HAP-1 (cell line): Measurements from ENCODE around the gene PYGO1.

Source experiments
- DNase-seq, 2 experiments: peaks; one replicate each; pipeline ENCODE4 v3.0.0-alpha.2; 2016 to 2020; ENCODE audit warnings: low spot score in 2 of 2
- H3K27me3 ChIP-seq: fragments of 250-450 bp; sonication (Bioruptor Pico); 2 replicates; pipeline ENCODE4 v1.5.1; 2020; ENCODE audit warnings: low read depth, mild to moderate bottlenecking, moderate library complexity
- H3K36me3 ChIP-seq: fragments of 250-450 bp; sonication (Bioruptor Pico); replicated peaks from 2 replicates; pipeline ENCODE4 v1.5.1; 2020; ENCODE audit warnings: mild to moderate bottlenecking
- H3K4me1 ChIP-seq: fragments of 250-450 bp; sonication (Bioruptor Pico); 2 replicates; pipeline ENCODE4 v1.5.1; 2020; ENCODE audit warnings: mild to moderate bottlenecking
- H3K4me3 ChIP-seq: fragments of 250-450 bp; sonication (Bioruptor Pico); 2 replicates; pipeline ENCODE4 v1.5.1; 2020; ENCODE audit warnings: mild to moderate bottlenecking, moderate library complexity
- H3K9me3 ChIP-seq: fragments of 250-450 bp; sonication (Bioruptor Pico); 2 replicates; pipeline ENCODE4 v1.5.1; 2020; ENCODE audit warnings: mild to moderate bottlenecking, moderate library complexity
- in situ Hi-C: fragments of 300-500 bp; cut with MboI; formaldehyde crosslinking; loops from 3 replicates; pipeline ENCODE4 v1.14.3; 2020; ENCODE audit warnings: low sequenced_read_pairs, inconsistent platforms, mixed read lengths

Gene PYGO1

DNA sequence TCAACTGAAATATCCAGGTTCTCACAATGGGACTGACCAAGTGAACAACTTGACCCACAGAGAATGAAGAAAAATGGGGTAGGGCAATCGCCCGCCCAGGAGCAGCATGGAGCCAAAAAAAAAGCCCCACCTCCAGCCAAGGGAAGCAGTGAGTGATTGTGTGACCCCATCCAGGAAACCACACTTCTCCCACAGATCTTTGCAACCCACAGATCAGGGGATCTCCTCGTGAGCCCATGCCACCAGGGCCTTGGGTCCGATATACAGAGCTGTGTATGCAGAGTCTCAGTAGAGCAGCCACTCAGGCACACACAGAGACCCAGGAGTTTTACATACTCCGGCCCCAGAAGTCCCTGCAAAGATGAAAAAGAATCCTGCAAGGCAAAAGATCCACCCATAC lies 35.7 kb downstream of the PYGO1 start:
- no peaks in the 10 kb centered on the region for H3K4me1 ChIP-seq
- in situ Hi-C loops = no loop called here
- H3K36me3 ChIP-seq = no peaks in the 10 kb centered on the region
- no peak overlapping the region for H3K4me3 ChIP-seq
- H3K27me3 ChIP-seq = no peaks in the 10 kb centered on the region
- DNase-seq = no peak
- H3K9me3 ChIP-seq = peaks cover 10% of the 10 kb centered on the region; the same call in 1 of the 2 replicates

DNA sequence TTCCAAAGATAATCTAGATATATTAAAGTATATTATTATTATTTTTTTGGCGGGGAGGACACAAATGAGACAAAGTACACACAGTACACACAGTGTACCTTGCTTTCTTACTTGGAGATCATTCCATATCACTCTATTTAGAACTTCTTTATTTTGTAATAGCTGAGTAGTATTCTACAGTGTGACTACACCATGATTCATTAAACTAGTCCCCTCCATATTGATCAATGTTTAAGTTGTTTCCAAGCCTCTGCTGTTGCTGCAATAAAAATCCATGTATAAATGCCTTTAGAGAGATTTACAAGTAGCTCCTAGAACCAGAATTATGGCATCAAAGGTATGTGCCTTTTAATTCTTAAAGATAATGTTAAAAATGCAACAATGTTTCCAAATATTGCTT lies 38.8 kb downstream of the PYGO1 start:
- in situ Hi-C loops = no loop called here
- H3K4me1 ChIP-seq = no peaks in the 10 kb centered on the region
- no peak overlapping the region for H3K4me3 ChIP-seq
- no peak for DNase-seq
- no peaks in the 10 kb centered on the region for H3K9me3 ChIP-seq
- H3K27me3 ChIP-seq = no peaks in the 10 kb centered on the region
- no peaks in the 10 kb centered on the region for H3K36me3 ChIP-seq

DNA sequence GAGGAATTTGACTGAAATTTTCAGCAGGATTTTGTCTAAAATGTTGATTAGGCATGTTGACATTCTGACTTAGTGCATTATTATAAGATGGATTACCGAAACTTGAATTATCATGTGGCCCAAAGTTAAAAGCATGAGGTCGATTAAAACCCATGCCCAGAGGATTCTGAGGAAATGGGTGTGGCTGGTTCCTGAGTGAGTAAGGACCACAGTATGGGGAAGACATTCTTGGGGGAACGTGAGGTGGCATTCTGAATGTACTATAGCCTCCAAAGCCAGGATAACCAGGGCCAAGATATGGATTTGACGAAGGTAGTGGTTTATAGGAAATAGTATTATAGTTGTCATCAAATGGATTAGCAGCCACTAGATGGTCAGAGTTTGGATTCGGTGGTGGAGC lies 41.4 kb downstream of the PYGO1 start:
- Histone ChIP-seq H3K36me3 (no peaks in the 10 kb centered on the region), H3K27me3 (no peaks in the 10 kb centered on the region), H3K4me1 (no peaks in the 10 kb centered on the region; the same call in 1 of the 2 replicates), H3K4me3 (no peak overlapping the region), H3K9me3 (no peaks in the 10 kb centered on the region)
- in situ Hi-C loops = no loop called here
- no peak for DNase-seq

DNA sequence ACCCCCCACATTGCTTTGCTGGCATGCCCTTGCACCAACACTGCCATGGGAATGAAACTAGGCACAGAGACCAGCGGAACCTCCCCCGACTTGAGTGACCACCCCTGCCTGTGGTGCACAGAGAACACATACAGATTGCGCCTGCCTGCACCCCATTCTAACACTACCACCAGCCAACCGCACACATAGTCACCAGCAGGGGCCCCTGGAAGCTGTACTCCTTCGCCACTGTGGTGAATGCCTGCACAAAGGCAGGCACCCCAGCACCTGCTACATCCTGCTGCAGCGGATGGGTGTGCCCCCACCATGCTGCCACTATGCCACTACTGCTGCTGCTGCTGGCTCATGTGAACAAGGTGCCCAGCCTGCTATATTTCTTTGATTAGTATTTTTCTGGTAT lies 52.7 kb downstream of the PYGO1 start:
- no peak for DNase-seq
- in situ Hi-C loops = no loop called here
- Histone ChIP-seq H3K36me3 (no peaks in the 10 kb centered on the region), H3K27me3 (no peaks in the 10 kb centered on the region), H3K4me1 (no peaks in the 10 kb centered on the region), H3K9me3 (no peaks in the 10 kb centered on the region), H3K4me3 (no peak overlapping the region)

DNA sequence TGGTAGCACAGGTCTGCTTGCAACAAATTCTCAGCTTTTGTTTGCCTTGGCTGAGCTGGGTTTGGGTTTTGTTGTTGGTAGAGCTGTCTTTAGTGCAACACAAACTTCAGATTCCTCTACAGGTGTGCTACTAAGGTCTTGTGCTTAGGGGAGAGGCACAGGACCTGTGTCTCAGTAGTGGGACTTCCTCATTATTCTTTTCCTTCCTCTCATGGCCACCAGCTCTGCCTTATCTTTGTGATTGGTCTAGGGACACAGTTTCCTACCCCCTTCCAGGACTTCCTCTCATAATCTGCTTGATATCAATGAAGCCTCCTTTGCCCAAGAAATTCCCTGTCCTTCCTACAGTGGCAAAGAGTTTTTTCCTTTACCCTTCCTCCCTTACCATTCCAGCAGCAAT lies 55.2 kb downstream of the PYGO1 start:
- no peaks in the 10 kb centered on the region for H3K9me3 ChIP-seq
- in situ Hi-C loops = no loop called here
- H3K36me3 ChIP-seq = no peaks in the 10 kb centered on the region
- no peaks in the 10 kb centered on the region for H3K4me1 ChIP-seq
- DNase-seq = no peak
- no peaks in the 10 kb centered on the region for H3K27me3 ChIP-seq
- no peak overlapping the region for H3K4me3 ChIP-seq

DNA sequence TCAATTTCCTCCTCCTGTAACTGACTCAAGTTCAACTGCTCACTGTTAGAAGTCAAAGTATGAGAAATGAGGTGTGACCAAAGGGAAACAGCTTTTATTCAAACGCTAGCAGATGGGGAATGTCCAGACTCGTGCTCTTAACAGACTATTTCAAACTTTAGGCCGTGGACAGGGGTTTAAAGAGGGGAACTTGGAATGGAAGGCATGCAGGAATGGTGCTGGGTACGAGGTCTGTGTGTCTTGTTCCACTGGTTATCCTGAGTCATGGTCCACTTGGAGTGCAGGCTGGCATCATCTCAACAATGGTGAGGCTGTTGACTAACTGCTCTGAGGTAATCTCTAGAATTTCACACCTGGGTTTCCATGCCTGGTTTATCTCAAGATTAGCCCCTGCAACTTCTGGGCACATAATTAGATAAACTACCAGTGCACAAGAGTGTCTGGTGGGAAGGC lies 57.3 kb downstream of the PYGO1 start:
- in situ Hi-C loops = no loop called here
- DNase-seq = no peak
- no peaks in the 10 kb centered on the region for H3K36me3 ChIP-seq

DNA sequence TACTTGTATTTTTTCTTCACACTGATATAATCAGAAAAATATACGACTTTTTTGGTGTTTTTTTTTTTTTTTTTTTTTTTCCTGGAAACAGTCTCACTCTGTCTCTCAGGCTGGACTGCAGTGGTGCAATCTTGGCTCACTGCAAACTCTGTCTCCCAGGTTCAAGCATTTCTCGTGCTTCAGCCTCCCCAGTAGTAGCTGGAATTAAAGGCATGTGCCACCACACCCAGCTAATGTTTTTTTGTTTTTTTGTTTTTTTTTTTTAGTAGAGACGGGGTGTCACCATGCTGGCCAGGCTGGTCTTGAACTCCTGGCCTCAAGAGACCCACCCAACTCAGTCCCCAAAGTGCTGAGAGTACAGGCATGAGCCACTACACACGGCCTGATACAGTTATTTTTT lies 59.3 kb downstream of the PYGO1 start:
- DNase-seq = no peak
- in situ Hi-C loops = loop anchor here (10.0 kb wide), 2 partner anchors 106 to 276 kb away; no protein-coding TSS in a partner anchor
- Histone ChIP-seq H3K4me3 (no peak overlapping the region), H3K36me3 (no peaks in the 10 kb centered on the region), H3K27me3 (no peaks in the 10 kb centered on the region), H3K4me1 (no peaks in the 10 kb centered on the region; the same call in 1 of the 2 replicates), H3K9me3 (no peaks in the 10 kb centered on the region)

More for the DNA sequence above, 57.3 kb downstream of the PYGO1 start:
- Histone ChIP-seq H3K9me3 (no peaks in the 10 kb centered on the region), H3K4me1 (no peaks in the 10 kb centered on the region; the same call in 1 of the 2 replicates), H3K27me3 (no peaks in the 10 kb centered on the region), H3K4me3 (no peak overlapping the region)

DNA sequence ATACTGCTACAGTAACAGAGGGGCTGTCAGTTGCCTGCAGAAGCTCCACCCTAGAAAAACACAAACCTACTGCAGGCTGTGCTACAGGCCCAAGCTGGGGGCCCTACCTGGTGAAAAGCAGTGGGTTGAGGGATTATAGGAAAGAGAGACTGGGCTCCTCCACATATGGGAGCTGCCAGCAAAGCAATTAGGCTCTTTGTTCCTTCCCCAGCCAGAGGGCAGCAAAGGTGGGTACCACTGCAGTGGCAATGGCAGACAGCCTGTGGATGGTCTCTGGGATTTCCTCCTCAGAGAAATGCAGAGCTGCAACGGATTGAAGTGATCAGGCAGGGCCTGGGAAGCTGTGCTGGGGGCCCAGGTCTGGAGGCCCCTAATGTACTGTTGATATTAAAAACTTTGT lies 61.0 kb downstream of the PYGO1 start:
- in situ Hi-C loops = loop anchor here (10.0 kb wide), 2 partner anchors 108 to 278 kb away; no protein-coding TSS in a partner anchor
- H3K4me1 ChIP-seq = no peaks in the 10 kb centered on the region; the same call in 1 of the 2 replicates
- no peaks in the 10 kb centered on the region for H3K9me3 ChIP-seq
- DNase-seq = no peak
- no peak overlapping the region for H3K4me3 ChIP-seq
- H3K27me3 ChIP-seq = 0 out of 2 replicates have a peak, but pooled peaks cover 2% of the 10 kb centered on the region
- no peaks in the 10 kb centered on the region for H3K36me3 ChIP-seq

DNA sequence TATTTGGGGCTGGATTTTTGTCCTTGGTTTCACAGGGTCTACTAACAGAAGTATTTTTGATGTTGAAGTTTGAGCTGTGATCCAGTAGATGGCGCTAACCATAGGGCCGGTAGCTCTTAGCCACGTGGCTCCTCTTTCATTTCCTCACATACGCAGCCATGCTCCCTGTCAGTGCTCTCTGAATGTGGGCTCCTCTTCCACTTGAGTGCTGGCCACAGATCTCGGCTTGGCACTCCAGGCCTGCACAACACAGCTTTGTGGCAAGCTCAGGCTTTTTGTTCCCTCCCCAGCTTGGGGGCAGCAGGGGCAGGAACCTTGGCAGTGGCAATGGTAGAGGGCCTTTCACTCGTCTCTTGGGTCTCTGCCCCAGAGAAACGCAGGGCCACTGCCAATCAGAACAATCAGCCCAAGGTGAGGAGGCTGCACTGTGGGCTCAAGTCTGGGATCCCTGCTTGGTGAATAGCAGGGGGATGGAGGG lies 61.5 kb downstream of the PYGO1 start:
- in situ Hi-C loops = loop anchor here (10.0 kb wide), 2 partner anchors 108 to 278 kb away; no protein-coding TSS in a partner anchor

DNA sequence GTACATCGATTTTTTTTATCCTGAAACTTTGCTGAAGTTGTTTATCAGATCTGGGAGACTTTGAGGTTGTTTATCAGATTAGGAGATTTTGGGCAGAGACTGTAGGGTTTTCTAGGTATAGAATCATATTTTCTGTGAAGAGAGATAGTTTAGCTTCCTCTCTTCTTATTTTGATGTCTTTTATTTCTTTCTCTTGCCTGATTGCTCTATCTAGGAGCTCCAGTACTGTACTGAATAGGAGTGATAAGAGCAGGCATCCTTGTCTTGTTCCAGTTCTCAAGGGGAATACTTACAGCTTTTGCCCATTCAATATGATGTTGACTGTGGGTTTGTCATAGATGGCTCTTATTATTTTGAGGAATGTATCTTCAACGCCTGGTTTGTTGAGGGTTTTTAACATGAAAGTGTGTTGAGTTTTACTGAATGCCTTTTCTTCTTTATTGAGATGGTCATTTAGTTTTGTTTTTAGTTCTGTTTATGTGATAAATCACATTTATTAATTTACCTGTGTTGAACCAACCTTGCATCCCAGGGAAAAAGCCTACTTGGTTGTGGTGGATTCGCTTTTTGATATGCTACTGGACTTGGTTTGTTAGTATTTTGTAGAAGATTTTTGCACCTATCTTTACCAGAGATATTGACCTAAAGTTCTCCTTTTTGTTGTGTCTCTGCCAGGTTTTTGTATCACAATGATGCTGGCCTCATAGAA lies 65.2 kb downstream of the PYGO1 start:
- H3K9me3 ChIP-seq = peaks cover 5% of the 10 kb centered on the region
- no peak overlapping the region for H3K4me3 ChIP-seq
- DNase-seq = no peak
- H3K36me3 ChIP-seq = no peaks in the 10 kb centered on the region; the same call in 1 of the 2 replicates
- H3K27me3 ChIP-seq = 0 out of 2 replicates have a peak, but pooled peaks cover 2% of the 10 kb centered on the region
- in situ Hi-C loops = loop anchor here (10.0 kb wide), 2 partner anchors 112 to 282 kb away; no protein-coding TSS in a partner anchor
- no peaks in the 10 kb centered on the region; the same call in 1 of the 2 replicates for H3K4me1 ChIP-seq

More for the DNA sequence above, 61.5 kb downstream of the PYGO1 start:
- Histone ChIP-seq H3K9me3 (no peaks in the 10 kb centered on the region), H3K27me3 (0 out of 2 replicates have a peak, but pooled peaks cover 2% of the 10 kb centered on the region), H3K36me3 (no peaks in the 10 kb centered on the region), H3K4me1 (no peaks in the 10 kb centered on the region; the same call in 1 of the 2 replicates), H3K4me3 (no peak overlapping the region)
- DNase-seq = peak; percentile 61 to 75

DNA sequence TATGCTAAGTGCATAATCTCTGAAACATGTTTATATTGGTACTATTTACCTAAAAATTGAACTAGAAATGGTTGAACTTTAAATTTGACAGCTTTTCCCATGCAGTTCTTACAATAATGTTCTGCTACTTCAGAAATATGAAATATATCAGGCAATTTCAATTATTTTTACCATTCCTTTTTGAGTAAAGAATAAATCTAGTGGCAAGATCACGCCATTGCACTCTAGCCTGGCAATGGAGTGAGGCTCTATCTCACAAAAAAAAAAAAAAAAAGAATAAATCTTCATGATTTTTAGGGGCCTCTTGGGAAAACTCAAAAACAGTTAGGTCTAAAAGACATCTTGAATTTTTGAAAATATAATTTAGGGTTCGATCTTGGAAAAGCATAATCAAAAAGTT lies 69.5 kb downstream of the PYGO1 start:
- in situ Hi-C loops = no loop called here
- H3K9me3 ChIP-seq = peaks cover 5% of the 10 kb centered on the region
- H3K4me1 ChIP-seq = no peaks in the 10 kb centered on the region
- no peak for DNase-seq
- no peak overlapping the region for H3K4me3 ChIP-seq
- 0 out of 2 replicates have a peak, but pooled peaks cover 2% of the 10 kb centered on the region for H3K27me3 ChIP-seq
- H3K36me3 ChIP-seq = no peaks in the 10 kb centered on the region; the same call in 1 of the 2 replicates

DNA sequence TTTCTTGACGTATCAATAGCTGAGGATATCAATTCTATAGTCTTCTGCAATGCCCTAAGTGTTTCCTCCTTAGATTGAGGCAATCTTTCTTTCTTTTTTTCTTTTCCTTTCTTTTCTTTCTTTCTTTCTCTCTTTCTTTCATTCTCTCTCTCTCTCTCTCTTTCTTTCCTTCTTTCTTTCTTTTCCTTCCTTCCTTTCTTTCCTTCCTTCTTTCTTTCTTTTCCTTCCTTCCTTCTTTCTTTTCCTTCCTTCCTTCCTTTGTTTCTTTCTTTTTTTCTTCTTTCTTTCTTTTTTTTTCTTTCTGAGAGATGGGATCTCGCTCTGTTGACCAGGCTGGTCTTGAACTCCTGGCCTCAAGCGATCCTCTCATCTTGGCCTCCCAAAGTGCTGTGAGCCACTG lies 70.1 kb downstream of the PYGO1 start:
- in situ Hi-C loops = no loop called here
- no peak for DNase-seq
- peaks cover 5% of the 10 kb centered on the region for H3K9me3 ChIP-seq

DNA sequence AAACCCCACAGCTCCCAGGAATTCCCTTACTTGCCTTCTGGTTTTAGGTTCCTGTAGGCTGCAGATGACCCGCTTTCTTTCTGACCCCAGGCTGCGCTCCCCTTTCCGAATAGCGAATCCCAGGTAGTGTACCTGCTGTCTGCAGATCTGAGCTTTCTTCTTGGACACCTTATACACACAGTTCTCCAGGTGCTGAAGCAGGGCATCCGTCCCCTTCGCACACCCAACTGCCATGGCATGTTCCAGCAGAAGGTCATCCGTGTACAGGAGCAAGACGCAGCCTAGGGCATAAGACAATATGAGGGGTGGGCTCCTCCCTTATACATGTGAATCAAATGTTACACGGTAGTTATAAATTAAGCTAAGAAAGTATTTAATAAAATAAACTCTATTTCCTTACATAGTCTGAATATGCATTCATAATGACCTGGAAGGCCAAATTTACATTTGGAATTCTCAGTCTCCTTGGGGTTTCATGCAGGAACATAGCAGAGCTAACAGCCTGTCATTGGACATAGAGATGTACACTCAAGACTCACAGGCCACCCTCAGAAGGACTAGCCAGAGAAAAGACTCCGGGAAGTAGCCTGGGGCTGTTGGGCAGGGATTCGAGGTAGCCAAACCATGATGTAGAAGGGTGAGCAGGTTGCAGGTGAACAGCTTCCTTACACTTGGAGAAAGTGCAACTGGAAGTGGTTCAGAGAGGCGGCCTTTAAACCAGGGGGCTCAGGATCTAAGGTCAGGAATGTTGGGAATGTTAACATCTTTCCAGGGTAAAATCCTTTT lies 72.0 kb downstream of the PYGO1 start:
- Histone ChIP-seq H3K27me3 (no peaks in the 10 kb centered on the region), H3K9me3 (peaks cover 5% of the 10 kb centered on the region), H3K36me3 (no peaks in the 10 kb centered on the region; the same call in 1 of the 2 replicates), H3K4me3 (no peak overlapping the region), H3K4me1 (no peaks in the 10 kb centered on the region)
- no peak for DNase-seq
- in situ Hi-C loops = no loop called here

More for the DNA sequence above, 70.1 kb downstream of the PYGO1 start:
- Histone ChIP-seq H3K4me3 (no peak overlapping the region), H3K4me1 (no peaks in the 10 kb centered on the region), H3K36me3 (no peaks in the 10 kb centered on the region; the same call in 1 of the 2 replicates), H3K27me3 (no peaks in the 10 kb centered on the region)
